D721Med (cell line): ENCODE data around the gene CEP85L.
"Not testable (repeated sequence)": the region's sequence is repeated elsewhere in the genome, so short reads cannot be mapped to it uniquely, and the experiment has no call there.

Experiments
- DNase-seq: peaks from one replicate; pipeline ENCODE4 v3.0.0; 2011; ENCODE audit warnings: low spot score; ENCODE audit not compliant: insufficient read length
- FAIRE-seq: peaks from 2 replicates; lab custom pipeline; 2011; peaks lifted over from hg19 to GRCh38; lab: Jason Lieb, UNC
- CTCF ChIP-seq: IDR thresholded peaks from 2 replicates; pipeline ENCODE4 v1.5.1; 2012; ENCODE audit warnings: mild to moderate bottlenecking, control low read depth; ENCODE audit not compliant: insufficient read depth; ENCODE audit errors: missing control alignments

CEP85L gene

DNA sequence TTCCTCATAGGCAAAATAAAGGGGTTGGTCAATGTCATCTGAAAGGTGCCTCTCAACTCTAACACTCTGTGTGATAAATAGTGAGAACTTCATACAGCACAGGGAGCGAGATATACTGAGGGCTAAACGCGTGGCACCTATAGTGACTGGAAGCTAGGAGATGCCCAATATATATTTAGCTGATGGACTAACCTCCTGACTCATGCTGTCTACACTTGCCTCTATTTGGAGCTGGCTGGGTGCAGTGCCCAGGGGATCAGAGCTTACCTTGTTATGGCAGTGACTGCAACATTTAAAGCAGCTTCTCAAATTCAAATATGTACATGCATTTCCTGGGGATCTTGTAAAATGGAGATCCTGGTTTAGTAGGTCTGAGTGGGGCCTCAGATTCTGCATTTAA is 214.9 kb downstream of the CEP85L start:
- FAIRE-seq (no peak), DNase-seq (no peak)
- no peak for TF ChIP-seq CTCF

DNA sequence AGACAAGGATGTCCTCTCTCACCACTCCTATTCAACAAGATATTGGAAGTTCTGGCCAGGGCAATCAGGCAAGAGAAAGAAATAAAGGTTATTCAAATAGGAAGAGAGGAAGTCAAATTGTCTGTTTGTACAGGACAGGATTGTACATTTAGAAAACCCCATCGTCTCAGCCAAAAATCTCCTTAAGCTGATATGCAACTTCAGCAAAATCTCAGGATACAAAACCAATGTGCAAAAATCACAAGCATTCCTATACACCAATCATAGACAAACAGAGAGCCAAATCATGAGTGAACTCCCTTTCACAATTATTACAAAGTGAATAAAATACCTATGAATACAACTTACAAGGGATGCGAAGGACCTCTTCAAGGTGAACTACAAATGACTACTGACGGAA is 217.2 kb downstream of the CEP85L start:
- FAIRE-seq: not testable (repeated sequence)

DNA sequence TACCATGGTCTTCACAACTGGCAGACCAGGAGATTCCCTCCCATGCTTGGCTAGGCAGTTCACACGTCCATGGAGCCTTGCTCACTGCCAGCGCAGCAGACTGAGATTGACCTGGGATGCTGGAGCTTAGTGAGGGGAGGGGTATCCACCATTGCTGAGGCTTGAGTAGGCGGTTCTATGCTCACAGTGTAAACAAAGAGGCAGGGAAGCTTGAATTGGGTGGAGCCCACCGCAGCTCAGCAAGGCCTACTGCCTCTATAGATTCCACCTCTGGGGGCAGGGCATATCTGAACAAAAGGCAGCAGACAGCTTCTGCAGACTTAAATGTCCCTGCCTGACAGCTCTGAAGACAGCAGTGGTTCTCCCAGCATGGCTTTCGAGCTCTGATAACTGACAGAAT is 230.1 kb downstream of the CEP85L start:
- FAIRE-seq, DNase-seq: not testable (repeated sequence)

More for the DNA sequence above, 217.2 kb downstream of the CEP85L start:
- DNase-seq: not testable (repeated sequence)

DNA sequence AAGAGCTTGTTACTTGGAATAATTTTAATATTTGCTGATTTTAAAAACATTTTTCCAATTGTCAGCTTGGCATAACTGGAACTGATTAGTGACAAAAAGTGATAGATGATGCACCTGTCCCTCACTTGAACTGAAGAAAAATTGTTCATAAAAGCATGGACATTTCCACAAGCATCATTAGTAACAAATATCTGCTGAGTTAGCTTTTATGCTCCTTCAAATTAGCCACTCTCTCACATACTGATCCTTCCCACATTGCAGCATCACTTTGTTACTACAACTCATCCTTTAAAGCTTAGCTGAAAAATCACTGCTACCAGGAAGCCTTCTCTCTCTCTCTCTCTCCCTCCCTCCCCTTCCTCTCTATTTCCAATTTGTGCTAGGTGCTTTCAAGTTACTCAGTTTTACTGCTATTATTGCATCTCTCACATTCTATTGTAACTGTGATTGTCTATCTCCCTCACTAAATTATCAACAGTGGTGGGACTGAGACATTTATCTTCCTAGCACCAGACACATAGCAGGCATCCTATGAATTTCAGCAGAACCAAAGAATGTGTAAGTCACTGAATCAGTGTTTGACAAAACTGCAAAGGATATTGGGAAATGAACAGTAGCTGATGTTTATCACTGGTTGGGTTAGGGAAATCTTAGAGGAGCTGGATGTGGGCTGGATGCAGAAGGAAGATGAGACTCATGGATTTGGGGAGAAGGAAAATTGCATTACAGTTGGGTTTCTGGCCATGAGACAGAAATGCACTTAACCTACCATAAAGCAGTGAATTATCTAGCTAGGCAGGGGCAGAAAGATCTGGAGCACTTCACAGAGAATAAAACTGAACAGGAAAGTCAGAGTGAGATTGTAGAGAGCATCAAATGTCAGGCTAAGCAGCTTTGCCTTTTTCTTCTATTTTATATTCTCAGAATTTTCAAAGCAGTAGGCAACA is 231.7 kb downstream of the CEP85L start:
- FAIRE-seq: no peak
- no peak for DNase-seq
- TF ChIP-seq CTCF: no peak
